ENCODE results near the gene MBIP.

The MBIP gene

GRCh38 chr14:36271222-36271621, 49.2 kb downstream of the MBIP start:
- H3K27ac Mint-ChIP-seq = no peak overlapping the region
- TF ChIP-seq CTCF (IDR thresholded peaks at IDR 0.05) = no peak
- no peak for DNase-seq
- no peaks in the 10 kb centered on the region for H3K36me3 Mint-ChIP-seq (ENCODE audit: low read depth)
- peaks cover 62% of the 10 kb centered on the region for H3K27me3 Mint-ChIP-seq (ENCODE audit: low read depth, poor library complexity)
- H3K4me1 Mint-ChIP-seq = peaks cover 27% of the 10 kb centered on the region
- no peak overlapping the region for H3K4me3 Mint-ChIP-seq
- H3K9me3 Mint-ChIP-seq = no peaks in the 10 kb centered on the region

GRCh38 chr14:36270191-36270590, 50.2 kb downstream of the MBIP start:
- H3K27ac Mint-ChIP-seq = no peak overlapping the region
- no peak for TF ChIP-seq CTCF (IDR thresholded peaks at IDR 0.05)
- H3K27me3 Mint-ChIP-seq (ENCODE audit: low read depth, poor library complexity) = peaks cover 57% of the 10 kb centered on the region
- no peak for DNase-seq
- no peaks in the 10 kb centered on the region for H3K9me3 Mint-ChIP-seq
- peaks cover 27% of the 10 kb centered on the region for H3K4me1 Mint-ChIP-seq
- no peak overlapping the region for H3K4me3 Mint-ChIP-seq
- H3K36me3 Mint-ChIP-seq (ENCODE audit: low read depth) = no peaks in the 10 kb centered on the region

- Mint-ChIP-seq H3K4me1 (peaks cover 27% of the 10 kb centered on the region), H3K36me3 (ENCODE audit: low read depth) (no peaks in the 10 kb centered on the region), H3K4me3 (no peak overlapping the region), H3K27ac (no peak overlapping the region), H3K27me3 (ENCODE audit: low read depth, poor library complexity) (peaks cover 36% of the 10 kb centered on the region), H3K9me3 (no peaks in the 10 kb centered on the region)
- no peak for DNase-seq
- no peak for TF ChIP-seq CTCF (IDR thresholded peaks at IDR 0.05)
These were observed 52.3 kb downstream of the MBIP start for GRCh38 chr14:36268121-36268520.

DNA sequence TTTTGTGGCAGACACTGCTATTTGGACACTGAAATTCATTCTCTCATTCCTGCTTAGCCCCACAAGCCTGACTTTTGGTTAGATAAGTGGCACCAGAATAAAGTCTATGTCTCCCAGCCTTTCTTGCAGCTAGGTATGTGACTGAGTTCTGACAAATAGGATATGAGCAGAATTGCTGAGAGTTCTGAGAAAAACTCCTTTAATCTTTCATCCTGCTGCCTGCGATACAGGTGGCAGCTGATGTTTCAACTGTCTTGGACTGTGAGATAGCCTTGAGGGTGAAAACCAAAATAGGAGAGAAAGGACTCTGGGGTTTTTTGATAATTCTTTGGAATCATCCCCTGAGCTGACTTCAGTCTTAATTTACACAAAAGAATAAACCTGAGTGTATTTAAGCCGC, 55.8 kb downstream of the MBIP start:
- peaks cover 10% of the 10 kb centered on the region for H3K4me1 Mint-ChIP-seq
- no peak for TF ChIP-seq CTCF (IDR thresholded peaks at IDR 0.05)

DNA sequence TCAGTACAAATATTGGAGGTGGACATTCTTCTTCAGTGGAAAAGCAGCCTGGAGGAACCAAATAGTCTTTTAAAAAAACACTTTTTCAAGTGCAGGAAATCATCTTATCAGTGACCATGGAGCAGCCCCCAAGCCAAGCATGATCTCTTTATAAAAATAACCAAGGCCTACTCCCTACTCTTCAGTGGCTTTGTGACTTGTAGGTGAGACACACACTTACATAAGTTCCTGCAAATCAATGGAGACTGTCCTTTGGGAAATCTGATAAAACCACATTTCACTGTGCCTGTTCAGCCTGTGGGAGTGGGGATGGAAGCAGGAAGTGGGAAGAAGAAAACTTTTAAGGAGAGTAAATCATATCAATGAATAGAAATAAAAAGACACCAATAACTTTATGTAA, 56.3 kb downstream of the MBIP start:
- H3K4me1 Mint-ChIP-seq = peaks cover 5% of the 10 kb centered on the region
- H3K4me3 Mint-ChIP-seq = no peak overlapping the region

More for the DNA sequence above, 55.8 kb downstream of the MBIP start:
- Mint-ChIP-seq H3K4me3 (no peak overlapping the region), H3K27me3 (ENCODE audit: low read depth, poor library complexity) (peaks cover 5% of the 10 kb centered on the region), H3K36me3 (ENCODE audit: low read depth) (no peaks in the 10 kb centered on the region), H3K9me3 (no peaks in the 10 kb centered on the region), H3K27ac (no peak overlapping the region)
- no peak for DNase-seq

More for the DNA sequence above, 56.3 kb downstream of the MBIP start:
- H3K27me3 Mint-ChIP-seq (ENCODE audit: low read depth, poor library complexity) = peaks cover under 1% of the 10 kb centered on the region
- no peak for TF ChIP-seq CTCF (IDR thresholded peaks at IDR 0.05)
- no peak for DNase-seq
- H3K9me3 Mint-ChIP-seq = no peaks in the 10 kb centered on the region
- H3K36me3 Mint-ChIP-seq (ENCODE audit: low read depth) = no peaks in the 10 kb centered on the region
- no peak overlapping the region for H3K27ac Mint-ChIP-seq

Data from nephron progenitor cell (in vitro differentiated cells).